HG03442 (cell line): ENCODE measurements around the gene RASSF5.

Source experiments
- ATAC-seq: cut with Tn5 transposase; IDR thresholded peaks from one replicate; pipeline ENCODE4 v1.9.1; 2021; ENCODE audit warnings: mild to moderate bottlenecking, moderate library complexity; ENCODE audit not compliant: unreplicated experiment

Gene RASSF5, protein sequence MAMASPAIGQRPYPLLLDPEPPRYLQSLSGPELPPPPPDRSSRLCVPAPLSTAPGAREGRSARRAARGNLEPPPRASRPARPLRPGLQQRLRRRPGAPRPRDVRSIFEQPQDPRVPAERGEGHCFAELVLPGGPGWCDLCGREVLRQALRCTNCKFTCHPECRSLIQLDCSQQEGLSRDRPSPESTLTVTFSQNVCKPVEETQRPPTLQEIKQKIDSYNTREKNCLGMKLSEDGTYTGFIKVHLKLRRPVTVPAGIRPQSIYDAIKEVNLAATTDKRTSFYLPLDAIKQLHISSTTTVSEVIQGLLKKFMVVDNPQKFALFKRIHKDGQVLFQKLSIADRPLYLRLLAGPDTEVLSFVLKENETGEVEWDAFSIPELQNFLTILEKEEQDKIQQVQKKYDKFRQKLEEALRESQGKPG

DNA sequence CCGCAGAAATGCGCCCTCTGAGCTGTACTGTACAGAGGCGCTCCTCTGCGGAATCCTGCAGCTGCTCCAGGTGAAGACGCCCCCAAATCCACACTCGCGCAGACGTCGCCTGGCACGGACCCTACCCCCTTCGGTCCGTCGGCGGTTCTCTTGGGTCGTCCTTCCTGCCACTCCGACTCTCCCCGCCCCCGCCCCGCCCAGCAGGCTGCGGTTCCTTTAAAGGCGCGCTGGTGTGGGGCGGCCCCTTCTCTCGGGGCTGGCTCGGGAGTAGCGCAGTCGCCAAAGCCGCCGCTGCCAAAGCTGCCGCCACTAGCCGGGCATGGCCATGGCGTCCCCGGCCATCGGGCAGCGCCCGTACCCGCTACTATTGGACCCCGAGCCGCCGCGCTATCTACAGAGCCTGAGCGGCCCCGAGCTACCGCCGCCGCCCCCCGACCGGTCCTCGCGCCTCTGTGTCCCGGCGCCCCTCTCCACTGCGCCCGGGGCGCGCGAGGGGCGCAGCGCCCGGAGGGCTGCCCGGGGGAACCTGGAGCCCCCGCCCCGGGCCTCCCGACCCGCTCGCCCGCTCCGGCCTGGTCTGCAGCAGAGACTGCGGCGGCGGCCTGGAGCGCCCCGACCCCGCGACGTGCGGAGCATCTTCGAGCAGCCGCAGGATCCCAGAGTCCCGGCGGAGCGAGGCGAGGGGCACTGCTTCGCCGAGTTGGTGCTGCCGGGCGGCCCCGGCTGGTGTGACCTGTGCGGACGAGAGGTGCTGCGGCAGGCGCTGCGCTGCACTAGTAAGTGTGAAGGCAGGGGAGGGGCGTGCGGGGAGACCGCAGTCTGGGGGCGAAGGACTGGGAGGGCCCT is at the start of gene RASSF5:
RASSF5 (plus strand) TSS at position 248 of the 846 bp plus-strand sequence; CDS start at position 320, 72 bp downstream.
- peak; percentile 55 for ATAC-seq

DNA sequence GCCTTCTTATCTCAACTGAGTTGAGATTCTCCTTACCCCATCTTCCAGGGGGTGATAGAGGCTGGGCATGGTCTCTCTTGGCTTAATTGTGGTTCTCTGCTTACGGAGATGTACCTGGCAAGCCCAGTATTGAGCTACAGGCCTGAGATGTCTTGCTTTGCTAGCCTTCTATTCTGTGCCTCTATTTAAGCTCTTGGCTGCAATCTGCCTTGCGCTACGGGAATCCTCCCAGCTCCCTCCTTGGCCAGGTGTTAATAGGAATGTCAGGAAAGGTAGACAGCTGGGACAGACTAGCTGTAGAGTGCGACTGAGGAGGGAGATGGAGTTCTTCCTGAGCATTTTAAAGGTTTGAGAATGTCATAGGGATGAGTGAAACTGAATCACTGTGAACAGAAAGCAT is 47.6 kb upstream of the RASSF5 start:
- ATAC-seq: no peak

DNA sequence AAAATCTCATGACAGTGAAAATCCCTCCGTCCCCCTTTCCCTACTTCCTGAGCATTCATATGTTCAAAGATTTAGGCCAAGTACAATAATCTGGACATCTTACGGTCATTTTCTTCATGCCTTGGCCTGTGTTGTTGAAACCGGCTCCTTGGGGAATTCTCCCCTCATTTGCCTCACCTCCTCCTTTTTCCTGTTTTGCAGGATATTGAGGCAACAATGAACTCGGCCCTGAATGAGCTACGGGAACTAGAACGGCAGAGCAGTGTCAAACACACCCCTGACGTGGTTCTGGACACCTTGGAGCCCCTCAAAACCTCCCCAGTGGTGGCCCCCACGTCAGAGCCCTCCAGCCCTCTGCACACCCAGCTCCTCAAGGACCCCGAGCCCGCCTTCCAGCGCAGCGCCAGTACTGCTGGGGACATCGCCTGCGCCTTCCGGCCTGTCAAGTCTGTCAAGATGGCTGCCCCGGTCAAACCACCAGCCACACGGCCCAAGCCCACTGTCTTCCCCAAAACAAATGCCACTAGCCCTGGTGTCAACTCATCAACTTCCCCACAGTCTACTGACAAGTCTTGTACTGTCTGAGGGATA is 46.4 kb upstream of the RASSF5 start:
- ATAC-seq: no peak

DNA sequence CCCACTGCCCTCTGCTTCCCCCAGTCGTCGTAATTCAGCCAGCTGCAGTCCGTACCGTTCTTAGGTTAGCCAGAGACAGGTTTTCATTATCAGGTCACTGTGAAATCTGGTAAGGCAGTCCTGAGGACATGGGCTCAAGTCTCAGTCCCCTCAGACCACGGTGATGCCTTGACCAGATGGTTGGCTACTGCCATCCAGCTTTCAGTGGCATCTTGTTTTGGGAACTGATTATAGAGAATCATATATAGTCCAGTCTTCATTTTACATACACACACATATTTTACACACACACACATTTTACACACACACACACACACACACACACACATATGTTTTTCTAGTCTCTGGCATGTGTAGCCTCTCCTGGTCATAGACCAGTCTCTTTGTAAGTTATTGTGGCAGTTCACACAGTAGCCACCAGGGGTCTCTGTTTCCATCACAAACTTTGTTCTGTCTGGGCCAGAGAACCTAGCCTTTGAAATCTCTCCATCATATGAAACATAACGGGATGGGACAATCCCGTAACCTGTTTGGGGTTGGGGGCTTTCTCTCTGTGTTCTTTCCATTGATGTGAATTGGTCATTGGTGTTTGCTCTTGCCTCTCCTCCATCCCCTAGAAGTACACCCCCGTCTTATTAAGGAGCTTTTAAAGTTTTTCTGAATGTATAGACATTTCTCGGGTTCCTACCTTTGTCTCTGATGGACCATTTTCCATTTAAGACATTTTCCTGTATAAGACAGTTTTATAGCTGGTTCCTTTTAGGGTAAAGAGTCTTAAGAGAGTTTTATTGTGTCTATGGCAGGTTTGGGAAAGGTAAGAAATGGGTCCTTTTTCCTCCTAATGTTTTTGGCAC is 45.5 kb upstream of the RASSF5 start:
- peak; percentile 74 for ATAC-seq

DNA sequence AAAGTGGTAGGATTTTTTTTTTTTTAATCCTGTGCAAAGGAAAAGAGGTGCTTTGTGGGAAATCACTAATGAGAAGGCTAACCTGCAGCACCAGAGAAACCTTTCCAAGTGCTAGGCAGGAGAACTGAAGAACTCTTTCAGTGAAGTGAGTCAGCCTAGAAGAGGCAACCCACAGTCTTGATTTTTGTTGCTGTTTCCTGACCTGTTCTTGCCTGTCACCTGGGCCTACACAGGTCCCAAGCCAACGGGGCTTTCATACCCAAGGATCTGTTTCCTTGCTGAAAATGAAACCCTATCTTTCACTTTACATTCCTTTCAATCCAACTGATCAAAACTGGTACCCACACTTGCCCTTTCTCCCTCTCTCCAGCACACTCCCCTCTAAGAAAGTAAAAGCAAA is 44.2 kb upstream of the RASSF5 start:
- no peak for ATAC-seq

DNA sequence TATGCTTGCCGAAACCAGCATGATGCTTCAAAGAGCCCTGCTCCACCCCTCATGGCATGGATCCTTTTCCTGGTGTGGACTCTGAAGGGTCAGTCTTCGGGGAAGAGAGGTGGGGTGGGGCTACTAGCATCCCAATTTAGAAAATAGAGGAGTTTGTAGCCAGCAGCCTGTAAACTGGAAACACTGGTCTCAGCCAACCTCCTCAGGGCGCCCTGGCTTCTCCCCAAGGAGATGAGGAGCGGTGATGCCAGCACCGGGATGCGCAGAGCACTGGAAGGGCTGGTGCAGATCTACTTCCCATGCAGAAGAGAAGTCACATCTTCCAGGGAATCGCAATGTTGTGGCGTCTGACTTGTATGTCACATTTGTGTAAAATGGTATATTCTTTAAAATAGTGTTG is 43.4 kb upstream of the RASSF5 start:
- no peak for ATAC-seq

DNA sequence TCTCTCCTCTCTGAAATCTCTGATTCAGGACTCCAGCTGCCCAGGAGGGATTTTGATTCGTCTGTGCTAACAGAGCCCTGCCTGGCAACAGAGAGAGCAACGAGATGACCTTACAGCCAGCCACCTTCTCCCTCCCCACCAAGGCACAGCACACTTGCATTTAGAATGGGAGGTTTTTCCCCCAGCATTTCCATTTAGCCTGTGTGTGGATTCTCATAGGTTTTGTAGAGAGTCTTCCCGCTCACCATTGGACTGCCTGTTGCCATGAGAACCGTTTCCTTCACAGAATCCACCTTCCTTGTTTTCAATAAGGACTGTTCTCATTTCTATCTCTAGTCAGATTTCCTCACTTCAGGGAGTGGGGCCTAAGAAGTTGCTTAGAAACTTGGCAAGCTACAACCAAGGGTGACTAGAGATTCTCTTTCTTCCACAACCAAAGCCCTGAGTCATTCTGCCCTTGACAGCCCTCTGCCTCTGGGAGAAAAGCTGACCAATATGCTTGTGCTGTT is 42.8 kb upstream of the RASSF5 start:
- ATAC-seq: no peak

DNA sequence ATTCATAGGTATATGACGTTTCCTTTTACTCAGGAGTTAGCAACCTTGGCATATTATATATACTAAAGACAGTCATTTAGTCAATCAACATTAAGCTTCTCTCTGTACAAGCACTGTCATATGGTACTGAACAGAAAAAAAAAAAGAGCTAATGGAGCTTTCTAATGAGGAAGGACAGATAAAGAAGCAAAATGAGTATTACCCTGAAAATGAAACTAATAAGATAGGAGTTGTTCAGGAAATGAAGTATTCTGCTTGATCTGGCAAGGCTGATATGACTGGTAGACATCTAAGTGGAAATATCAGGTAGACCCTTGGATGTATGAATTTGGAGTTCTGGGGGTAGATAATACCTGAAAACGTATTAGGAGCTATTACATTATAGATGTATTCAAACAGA is 41.4 kb upstream of the RASSF5 start:
- no peak for ATAC-seq

DNA sequence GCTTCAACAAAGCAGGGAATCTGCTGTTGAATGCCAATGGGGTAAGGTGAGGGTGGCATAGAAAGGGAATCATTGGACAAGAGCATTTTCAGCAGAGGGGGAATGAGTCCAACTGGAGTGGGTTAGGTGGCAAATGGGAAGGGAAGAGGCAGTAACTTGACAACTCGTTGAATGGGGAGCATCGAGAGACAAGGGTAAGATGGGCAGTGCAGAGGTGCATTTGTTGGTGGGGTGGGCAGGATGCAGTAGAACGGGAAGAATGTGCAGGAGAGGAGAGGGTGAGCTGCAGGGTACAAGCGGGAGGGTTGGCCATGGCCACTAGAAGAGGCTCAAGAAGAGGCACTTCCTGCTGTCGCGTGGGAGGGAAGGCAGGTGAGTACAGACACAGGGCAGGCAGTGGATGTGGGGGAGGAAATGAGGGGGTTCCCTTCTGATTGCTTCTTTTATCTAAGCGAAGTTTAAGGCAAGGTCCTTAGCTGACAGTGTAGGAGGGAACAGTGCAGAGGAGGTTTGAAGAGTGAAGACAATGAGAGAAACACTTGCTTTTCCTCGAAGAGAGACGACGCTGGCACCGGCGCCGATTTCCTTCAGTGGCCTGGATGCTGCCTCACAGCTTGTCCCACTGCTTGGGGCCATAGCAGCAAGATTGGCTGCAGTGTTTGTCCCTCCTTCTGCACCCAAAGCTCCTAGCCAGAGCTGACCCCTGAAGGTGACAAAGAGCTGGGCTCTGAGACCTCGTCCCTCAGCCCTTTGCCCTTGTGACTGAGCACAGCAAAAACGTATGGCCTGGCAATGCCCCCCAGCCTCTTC is 40.3 kb upstream of the RASSF5 start:
- ATAC-seq: no peak

DNA sequence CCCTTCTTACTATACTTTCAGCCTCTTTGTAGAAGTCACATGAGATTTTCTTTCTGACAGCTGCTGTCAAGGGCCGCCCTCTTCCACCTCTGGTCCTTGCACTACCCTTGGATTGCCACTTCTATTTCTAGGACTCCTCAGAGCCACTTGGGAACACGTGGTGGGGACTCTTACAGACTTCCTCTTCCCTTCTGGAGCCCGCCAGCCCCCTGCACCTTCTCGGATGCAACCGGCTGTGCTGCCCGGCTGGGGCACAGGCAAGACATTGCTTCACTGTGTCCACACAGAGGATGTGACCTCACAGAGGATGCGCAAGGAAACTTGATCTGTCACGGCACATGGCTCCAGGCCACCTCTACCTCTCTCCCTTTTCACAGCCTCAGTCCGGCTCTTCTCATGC is 39.4 kb upstream of the RASSF5 start:
- no peak for ATAC-seq

DNA sequence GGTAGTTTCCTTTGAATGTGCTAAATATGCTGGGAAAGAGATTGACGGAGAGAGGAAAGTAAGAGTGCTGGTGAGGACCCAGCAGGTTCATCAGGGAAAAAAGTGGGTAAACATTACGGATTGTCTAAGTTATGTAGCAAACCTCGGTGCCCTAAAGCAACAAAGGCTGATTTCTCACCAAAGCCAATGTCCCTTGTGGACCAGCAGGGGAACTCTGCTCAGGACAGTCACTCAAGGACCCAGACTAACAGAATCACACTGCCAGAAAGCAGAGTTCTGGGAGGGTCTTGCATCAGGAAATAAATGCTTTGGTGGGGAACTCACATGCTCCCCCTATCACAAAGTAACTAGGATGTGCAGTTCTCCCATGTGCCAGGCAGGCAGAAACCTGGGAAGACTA is 38.8 kb upstream of the RASSF5 start:
- ATAC-seq: no peak

DNA sequence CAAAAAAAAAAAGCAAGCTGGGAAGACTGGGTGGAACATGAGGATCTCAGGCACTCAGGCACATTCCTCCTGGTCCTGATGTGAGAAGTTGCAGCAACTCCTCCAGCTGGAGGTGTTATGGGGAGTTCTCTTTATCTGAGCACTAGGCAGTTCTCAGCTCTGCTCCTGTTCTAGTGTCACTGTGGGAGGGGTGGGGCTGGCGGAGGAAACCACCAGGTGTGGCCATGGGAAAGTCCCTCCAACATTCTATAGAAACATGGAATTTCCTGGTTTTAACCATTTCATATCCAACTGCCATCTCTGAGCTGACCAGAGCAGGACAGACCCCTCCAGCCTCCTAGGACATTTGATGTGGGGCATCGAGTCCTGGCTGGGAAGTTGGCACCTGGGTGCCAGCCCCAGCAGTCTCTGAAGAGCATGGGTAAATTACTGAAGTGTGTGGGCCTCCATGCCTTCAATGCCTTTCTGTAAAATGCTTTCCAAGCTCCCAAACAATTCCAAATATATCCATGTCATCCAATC is 37.9 kb upstream of the RASSF5 start:
- no peak for ATAC-seq

DNA sequence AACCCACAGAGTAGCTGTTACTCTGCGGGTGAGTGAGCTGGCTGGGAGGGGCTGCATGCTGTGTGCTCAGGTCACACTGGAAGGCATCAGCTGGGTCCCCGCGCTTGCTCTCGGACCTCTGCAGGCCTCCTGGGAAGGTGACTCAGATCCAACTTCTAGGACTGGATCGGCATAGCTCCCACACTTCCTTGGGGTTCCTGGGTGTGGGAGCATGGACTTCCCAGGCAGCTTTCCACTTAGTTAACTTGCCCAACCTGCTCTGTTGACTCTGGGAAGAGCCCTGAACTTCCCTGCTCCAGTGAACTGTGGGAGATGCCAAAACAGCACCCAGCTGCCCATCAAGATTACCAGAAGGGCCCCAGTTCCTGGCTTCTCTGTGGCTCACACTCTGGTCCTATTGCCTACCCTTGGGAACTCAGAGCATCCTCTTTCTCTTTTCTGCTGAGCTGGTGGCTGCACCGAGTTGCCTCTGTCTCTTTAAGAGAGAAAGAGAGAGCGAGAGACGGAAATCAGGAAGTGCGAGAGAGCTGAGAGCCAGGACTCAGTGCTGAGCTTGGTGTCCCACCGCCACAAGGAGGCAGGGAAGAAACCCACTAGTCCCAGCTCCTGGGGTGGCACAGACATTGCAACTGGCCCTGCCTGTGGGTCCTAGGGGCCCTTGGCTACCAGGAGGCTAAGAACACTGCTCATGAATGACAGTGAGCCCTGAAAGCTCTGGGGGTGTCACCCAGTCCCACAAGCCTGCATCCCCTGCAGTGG is 37.2 kb upstream of the RASSF5 start, which contains the start of gene IKBKE:
IKBKE (plus strand) TSS at position 544 of the 759 bp plus-strand sequence. CDS start 2,752 bp downstream, outside the sequence.
- peak; percentile 47 for ATAC-seq

DNA sequence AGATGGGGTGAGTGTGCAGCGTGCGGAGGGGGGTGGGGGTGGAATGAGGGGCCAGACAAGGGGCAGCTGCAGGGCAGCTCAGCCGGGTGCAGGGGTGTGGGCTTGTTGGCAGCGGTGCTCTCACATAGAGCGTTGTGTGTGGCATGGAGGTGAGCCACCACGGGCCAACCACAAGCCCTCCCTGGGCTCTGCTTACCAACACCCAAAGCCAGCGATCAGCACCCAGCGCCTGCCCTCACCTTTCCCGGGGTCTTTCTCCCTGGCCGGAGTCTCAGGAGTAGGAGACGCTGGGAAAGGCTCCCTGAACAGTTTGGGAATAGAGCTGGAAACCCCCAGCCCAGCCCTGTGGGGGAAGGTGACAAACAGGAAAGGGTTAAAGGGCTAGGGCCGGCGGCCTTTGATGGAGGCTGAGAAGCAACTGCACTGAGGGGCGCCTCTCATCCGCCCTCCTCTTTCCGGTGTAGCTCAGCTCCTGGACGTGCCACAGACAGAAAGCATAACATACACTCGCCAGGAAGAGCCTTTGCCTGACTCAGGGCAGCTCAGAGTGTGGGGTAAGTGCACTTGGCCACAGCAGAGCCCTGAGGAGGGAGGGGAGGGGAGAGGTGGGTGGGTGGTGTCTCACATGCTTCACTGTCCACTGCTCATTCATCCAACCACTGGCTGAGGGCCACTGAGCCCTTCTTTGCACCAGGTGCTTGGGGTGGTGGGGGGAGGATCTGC is 36.5 kb upstream of the RASSF5 start:
- peak; percentile 5 for ATAC-seq

DNA sequence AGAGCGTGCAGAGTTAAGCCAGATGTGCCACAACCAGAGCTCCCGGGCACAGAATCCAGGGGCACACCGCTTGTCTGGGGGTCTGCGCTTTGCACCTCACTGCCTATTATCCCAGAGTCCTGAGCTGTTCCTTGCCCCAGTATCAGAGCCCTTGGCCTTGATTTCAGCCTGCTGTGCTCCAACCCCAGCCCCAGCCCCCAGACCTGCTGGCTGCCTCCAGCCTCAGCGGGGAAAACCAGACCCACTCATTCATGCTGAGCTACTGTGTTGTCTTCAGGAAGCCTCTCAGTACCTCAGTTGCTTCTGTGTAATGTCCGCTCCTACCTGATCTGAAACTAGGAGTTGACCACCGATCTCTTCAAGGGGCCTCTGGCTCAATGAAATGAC is 35.9 kb upstream of the RASSF5 start:
- no peak for ATAC-seq

DNA sequence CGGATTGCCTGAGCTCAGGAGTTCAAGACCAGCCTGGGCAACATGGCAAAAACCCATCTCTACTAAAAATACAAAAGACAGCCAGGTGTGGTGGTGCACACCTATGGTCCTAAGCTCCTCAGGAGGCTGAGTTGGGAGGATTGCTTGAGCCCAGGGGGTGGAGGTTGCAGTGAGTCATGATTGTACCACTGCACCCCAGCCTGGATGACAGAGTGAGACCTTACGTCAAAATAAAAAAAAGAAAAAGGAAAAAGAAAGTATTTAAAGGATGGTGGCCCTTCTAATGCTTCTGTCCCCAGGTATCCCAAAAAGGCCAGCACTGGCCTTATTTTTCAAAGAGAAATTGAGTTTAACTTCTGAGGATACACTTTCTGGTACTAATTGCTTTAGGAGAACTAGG is 35.3 kb upstream of the RASSF5 start:
- no peak for ATAC-seq

DNA sequence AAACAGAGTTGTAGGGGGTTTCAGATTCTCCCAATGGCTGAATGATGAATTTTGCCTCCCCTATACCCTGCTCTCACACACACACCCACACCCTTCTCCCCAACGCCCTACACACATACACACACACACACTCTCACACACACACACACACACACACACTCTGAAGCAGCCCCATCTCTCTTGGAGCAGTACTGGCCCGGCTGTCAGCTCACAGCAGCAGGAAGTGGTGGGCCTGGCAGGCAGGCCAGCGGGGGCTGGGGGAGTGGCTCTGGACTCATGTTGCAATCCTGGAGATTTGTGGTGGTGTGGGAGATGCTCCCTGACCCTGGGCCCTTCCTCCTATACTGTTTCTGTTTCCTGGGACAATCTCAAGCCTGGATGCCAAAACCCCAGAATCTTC is 34.9 kb upstream of the RASSF5 start:
- no peak for ATAC-seq

DNA sequence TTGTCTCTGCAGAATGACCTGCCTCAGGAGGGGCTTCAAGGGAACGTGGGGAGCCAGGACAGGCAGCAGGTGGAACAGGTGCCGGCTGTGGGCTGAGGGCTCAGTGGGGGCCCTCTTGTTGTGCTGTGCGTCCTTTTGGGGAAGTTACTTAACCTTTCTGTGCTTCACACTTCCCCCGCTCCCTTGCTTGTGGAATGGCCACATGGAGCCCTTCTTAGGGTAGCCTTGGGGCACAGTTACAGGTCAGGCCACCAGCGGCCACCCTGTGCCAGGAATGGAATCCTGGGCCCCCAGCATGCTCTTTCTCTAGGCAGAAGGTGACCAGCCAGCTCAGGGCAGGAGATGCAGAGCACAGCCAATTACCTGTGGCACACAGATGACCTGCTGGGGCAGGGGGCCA is 34.4 kb upstream of the RASSF5 start:
- ATAC-seq: no peak
